SIG-M5 (cell line): ENCODE data around the gene HRG.
"Not testable (repeated sequence)": the region's sequence is repeated elsewhere in the genome, so short reads cannot be mapped to it uniquely, and the experiment has no call there.

ENCODE experiments used
- DNase-seq: peaks from one replicate; lab custom pipeline; 2025; lab: John Stamatoyannopoulos, UW

HRG gene

GRCh38 chr3:186680869-186681268 is 15.1 kb downstream of the HRG start:
- no peak for DNase-seq

GRCh38 chr3:186682812-186683211 is 17.0 kb downstream of the HRG start:
- DNase-seq, result no peak

- no peak for DNase-seq
Observed at GRCh38 chr3:186683979-186684378, 18.2 kb downstream of the HRG start.

DNA sequence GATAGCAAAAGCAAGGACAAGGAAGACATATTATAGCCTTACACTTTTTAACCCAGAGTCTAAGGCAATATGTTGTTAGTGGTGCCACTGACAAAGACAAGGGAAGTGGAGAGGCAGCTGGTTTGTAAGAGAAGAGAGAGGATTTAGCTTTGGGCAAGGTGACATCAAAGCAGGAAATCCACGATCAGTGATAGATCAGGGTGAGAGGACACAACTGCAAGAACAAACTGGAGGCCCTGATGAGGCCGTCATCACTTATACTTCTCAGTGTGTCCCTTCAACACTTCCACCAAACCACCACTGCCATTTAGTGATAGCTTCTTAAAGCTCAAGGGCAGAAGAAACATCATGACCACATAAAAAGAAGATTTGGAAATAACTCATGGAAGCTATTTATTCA is 20.7 kb downstream of the HRG start:
- DNase-seq, result not testable (repeated sequence)

DNA sequence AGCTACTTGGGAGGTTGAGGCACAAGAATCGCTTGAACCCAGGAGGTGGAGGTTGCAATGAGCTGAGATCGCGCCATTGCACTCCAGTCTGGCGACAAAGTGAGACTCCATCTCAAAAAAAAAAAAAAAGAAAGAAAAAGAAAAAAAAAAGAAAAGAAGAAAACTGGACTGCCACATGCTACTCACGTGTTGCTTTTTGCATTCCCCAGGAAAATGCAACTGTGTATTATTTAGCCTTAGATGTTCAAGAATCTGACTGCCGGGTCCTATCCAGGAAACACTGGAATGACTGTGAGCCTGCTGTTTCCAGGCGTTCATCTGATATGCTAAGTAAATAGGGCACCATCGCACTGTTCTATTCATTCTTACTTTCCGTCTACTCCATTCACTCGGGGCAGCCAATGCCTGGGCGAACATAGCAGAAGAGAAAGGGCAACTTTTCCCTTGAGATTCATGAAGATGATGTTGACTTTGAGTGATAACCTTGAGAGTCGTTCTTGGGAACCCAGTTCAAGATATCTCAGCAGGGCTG is 21.4 kb downstream of the HRG start:
- no peak for DNase-seq

DNA sequence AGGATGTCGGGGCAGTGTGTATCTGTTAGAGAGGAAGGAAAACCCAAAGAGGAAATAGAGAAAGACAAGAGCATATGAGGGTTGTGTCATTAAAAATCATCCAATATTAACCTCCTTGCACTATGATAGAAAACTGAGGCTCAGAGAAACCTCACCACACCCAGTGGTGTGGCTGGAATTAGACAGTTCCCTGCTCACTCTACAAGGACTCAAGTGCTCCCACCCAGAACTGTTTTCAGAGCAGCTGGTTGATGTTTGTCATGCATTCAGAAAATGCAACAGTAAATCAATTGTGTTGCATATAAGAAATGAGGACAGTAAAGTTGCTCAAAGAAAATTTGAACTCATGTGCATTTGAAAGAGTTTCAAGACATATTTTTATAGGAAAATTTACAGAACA is 24.5 kb downstream of the HRG start:
- DNase-seq, result not testable (repeated sequence)

DNA sequence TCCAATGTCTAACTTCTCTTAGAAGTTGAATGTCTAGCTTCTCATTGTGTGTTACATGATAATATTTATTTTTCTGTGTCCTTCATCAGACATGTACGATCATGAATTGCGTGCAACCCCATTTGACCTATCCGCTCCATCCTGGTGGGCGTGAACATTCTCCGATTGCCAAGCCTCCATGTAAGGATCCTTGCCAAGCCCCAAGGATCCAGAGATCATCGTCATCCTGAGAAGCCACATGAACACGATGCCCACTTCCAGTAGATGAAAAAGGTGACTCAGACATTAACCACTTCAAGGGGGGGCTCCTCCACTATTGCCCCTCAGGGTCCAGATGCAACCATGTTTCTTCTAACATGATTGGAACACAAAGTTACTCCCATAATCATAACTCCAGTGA is 25.9 kb downstream of the HRG start:
- no peak for DNase-seq

DNA sequence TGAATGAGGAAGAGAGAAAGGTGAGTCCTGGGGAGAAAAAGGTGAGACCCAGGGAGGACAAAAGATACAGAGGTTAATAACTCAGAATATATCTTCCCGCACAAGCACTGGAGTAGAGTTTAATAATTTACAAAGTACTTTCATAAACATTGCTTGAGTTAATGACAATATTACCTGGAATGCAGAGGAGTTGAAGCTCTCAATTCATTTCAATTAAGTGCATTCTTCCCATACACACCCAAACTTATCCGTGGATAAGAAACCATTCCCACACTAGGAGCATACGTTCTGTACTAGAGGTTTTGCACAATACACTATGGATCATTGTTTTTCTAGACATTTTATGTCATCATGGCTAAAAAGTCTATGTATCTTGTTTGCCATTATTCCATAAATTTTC is 28.0 kb downstream of the HRG start:
- DNase-seq, result no peak

- DNase-seq, result no peak
Observed at GRCh38 chr3:186694288-186695032, 28.6 kb downstream of the HRG start.

GRCh38 chr3:186696522-186696921 is 30.7 kb downstream of the HRG start:
- no peak for DNase-seq

DNA sequence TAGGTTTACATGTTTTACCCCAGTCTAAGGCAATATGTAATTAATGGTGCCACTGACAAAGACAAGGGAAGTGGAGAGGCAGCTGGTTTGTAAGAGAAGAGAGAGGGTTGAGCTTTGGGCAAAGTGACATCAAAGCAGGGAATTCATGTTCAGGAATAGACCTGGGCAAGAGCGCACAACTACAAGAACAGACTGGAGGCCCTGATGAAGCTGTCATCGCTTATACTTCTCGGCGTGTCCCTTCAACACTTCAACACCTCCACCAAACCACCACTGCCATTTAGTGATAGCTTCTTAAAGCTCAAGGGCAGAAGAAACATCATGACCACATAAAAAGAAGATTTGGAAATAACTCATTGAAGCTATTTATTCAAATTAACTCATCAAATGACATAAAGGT is 31.7 kb downstream of the HRG start:
- no peak for DNase-seq

- no peak for DNase-seq
Observed at GRCh38 chr3:186700267-186700666, 34.5 kb downstream of the HRG start.

DNA sequence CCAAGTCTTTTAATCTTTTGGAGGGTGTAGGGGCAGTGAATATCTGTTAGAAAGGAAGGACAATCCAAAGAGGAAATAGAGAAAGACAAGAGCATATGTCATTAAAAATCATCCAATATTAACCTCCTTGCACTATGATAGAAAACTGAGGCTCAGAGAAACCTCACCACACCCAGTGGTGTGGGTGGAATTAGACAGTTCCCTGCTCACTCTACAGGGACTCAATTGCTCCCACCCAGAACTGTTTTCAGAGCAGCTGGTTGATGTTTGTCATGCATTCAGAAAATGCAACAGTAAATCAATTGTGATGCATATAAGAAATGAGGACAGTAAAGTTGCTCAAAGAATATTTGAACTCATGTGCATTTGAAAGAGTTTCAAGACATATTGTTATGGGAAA is 36.6 kb downstream of the HRG start:
- not testable (repeated sequence) for DNase-seq

GRCh38 chr3:186705882-186706780 is 40.3 kb downstream of the HRG start:
- DNase-seq, result no peak

DNA sequence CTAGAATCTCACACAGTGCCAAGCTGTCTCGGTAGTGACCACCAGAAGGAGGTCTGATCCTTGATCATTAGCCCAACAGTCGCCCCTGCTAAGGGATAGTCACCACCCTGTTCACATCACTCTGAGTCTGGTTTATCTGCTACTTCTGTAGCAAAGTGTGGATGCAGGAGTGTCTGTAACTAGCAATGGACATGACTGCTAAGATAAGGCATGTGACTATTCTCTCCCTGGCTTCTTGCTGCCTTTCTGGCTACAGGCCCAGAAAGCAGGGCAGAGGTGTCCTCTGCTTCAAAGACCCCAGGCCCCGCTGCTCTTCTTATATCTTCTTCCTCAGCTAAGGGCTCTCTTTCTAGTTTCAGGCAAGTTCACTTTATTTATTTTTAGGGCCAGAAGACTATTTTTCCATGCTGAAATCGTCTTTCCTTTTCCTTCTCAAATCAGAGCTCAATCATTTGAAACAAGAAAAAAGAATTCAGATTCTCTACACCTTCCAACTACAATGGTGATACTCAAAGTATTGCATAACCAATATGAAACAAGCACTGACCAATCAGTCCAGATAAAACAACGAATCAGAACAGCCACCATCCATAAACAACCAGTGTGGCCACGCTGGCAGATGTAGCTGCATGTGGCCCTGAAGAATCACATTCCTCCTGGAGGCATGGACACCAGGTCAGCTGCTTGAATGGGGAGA is 43.3 kb downstream of the HRG start:
- no peak for DNase-seq

GRCh38 chr3:186710694-186711093 is 44.9 kb downstream of the HRG start:
- not testable (repeated sequence) for DNase-seq

DNA sequence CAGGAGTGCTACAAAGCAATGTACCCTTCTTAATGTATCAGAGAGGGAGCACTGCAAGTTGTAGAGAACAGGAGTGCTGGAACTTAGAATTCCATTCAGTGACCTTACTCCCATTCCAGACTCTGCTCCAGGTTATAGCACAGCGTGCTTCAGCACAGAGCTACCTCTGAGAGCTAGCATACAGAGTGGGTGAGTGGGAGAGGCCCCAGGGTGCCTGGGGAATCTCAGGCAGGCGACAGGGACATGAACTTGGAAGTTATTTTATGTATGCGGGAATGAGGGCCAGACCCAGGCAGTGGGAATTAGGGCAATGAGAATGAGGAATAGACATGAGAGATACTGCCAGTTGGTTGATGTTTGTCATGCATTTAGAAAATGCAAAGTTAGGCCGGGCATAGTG is 47.7 kb downstream of the HRG start:
- DNase-seq, result no peak

DNA sequence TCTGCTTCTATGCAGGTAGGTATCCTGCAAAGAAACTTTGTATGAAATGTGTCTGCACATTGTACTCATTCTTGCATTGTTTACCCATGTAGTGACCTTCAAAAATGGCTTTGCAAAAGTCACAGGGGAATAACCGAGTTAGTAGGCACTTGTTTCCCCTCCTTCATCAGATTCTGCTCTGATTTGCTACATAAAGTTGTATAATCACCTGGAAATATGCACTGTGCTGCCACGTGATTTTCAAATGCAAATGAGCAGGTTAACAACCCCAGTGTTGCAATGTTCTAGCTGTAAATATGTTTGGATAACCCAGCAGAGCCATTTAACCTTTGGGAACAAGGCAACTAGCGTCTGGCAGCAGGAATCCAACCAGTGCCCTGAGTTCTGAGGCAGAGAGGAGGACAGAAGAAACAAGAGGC is 51.2 kb downstream of the HRG start, which contains the start of gene KNG1:
KNG1 (plus strand) TSS at position 321 of the 419 bp plus-strand sequence. CDS start 184 bp downstream, outside the sequence.
- DNase-seq, result no peak

- DNase-seq, result no peak
Observed at GRCh38 chr3:186719945-186720739, 54.3 kb downstream of the HRG start.

- DNase-seq, result no peak
Observed at GRCh38 chr3:186722457-186722856, 56.6 kb downstream of the HRG start.

DNA sequence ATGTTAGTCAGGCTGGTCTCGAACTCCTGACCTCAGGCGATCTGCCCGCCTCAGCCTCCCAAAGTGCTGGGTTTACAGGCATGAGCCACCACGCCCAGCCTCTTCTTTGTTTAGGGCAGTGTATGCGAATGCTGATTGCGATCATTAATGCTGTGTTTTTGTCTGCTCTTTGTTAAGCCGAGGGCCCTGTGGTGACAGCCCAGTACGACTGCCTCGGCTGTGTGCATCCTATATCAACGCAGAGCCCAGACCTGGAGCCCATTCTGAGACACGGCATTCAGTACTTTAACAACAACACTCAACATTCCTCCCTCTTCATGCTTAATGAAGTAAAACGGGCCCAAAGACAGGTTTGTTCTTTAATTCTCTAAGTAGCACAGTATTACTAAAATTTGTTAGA is 59.1 kb downstream of the HRG start:
- DNase-seq, result no peak
